Right lobe of liver (tissue), 4 donors: Measurements from ENCODE around the gene UFM1.

Experiments used
- CTCF ChIP-seq, 4 donors: fragments of 200-600 bp in 3 of 4; fragments of 450-650 bp in 1 of 4; IDR thresholded peaks; one replicate each; pipeline versions ENCODE4 v1.5.1 to v1.8.0; 2016 to 2022; ENCODE audit warnings: antibody characterized with exemption in 4 of 4, mild to moderate bottlenecking in 2 of 4
- POLR2A ChIP-seq: fragments of 450-650 bp; IDR thresholded peaks from one replicate; pipeline ENCODE4 v1.6.1; 2017; ENCODE audit warnings: antibody characterized with exemption, mild to moderate bottlenecking
- donor health status: DM: no; HTN: no; CAD: no.
- donor health status: DM: no; HTN: no; CAD: no.
- donor health status: DM: no; HTN: yes; CAD: no.

DNA sequence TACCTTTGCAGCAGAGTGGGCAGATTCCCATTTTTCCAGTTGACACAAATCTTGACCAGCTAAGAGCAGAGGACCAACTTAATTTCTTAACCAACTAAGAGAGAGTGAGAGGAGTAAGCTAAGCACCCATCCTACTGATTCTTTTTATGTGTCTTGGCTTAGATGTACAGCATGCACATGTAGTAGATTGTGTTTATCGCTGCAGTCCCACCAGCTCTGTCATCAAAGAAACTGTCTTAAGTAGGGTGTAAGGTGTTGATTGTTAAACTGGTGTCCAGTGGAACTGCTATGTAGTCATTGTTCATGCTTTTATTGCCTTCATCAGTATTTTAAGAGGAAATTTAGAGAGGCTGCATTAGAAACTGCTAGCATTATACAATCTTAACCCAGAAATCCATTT, 9.0 kb upstream of the UFM1 start:
- no peak for TF ChIP-seq CTCF (IDR thresholded peaks at IDR 0.05)
- no peak for TF ChIP-seq POLR2A
